ENCODE measurements around the gene GOLGA6D.
A peak's percentile ranks its signal among the peaks of the same experiment; 100 is the strongest.
"Not testable (repeated sequence)": the region's sequence is repeated elsewhere in the genome, so short reads cannot be mapped to it uniquely, and the experiment has no call there.

Gene GOLGA6D

GRCh38 chr15:75335313-75335704, 52.7 kb downstream of the GOLGA6D start:
- no peak for DNase-seq

- DNase-seq, result peak; percentile 59
These were observed 53.2 kb downstream of the GOLGA6D start, which contains the start of gene COMMD4 for GRCh38 chr15:75335705-75336355. Gene COMMD4, plus strand, starts transcription at chr15:75336063. Its CDS starts 27 bp downstream, at chr15:75336090.

GRCh38 chr15:75338661-75339240, 56.1 kb downstream of the GOLGA6D start:
- no peak for DNase-seq

- DNase-seq, result no peak
These were observed 57.1 kb downstream of the GOLGA6D start for GRCh38 chr15:75339531-75340240.

- no peak for DNase-seq
These were observed 59.6 kb downstream of the GOLGA6D start for GRCh38 chr15:75342221-75342620.

GRCh38 chr15:75343953-75344352, 61.3 kb downstream of the GOLGA6D start:
- DNase-seq, result not testable (repeated sequence)
